ENCODE results near the gene PF4V1.

The PF4V1 gene

GRCh38 chr4:73816814-73817213 lies 36.3 kb upstream of the PF4V1 start:
- H3K4me3 ChIP-seq (ENCODE audit: low read depth in 1 of 2, low read length in 1 of 2) = no peak overlapping the region
- peak overlapping the region; percentile 93 for H3K27ac ChIP-seq
- TF ChIP-seq CTCF (IDR thresholded peaks at IDR 0.05) = no peak
- no peaks in the 10 kb centered on the region for H3K27me3 ChIP-seq
- no peaks in the 10 kb centered on the region for H3K36me3 ChIP-seq
- H3K4me1 ChIP-seq (ENCODE audit: control insufficient read depth in 1 of 2, insufficient read depth in 1 of 2, low read depth in 1 of 2, low read length in 1 of 2) = peaks cover 59 to 60% of the 10 kb centered on the region in 2 experiments
- H3K9me3 ChIP-seq = no peaks in the 10 kb centered on the region

DNA sequence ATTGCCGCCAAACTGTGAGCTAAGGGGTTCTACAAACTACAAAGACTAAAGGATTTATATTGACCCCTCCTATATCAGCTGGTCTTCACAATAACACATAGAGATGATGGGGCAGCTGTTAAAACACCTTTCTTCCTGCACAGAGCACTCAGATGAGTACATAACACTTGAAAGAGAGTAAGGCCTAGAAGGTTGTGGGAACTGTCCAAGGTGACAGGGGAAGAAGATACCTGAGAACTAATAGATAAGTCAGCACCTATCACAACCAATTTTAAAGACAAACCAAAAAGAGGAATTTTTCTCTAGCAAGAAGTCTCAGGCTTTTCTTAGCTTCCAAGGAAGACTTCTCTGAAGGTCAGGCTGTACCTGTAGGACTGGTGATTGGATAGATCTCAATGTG lies 35.8 kb upstream of the PF4V1 start:
- Histone ChIP-seq H3K36me3 (no peaks in the 10 kb centered on the region), H3K27ac (peak overlapping the region; percentile 93), H3K4me3 (ENCODE audit: low read depth in 1 of 2, low read length in 1 of 2) (no peak overlapping the region), H3K4me1 (ENCODE audit: control insufficient read depth in 1 of 2, insufficient read depth in 1 of 2, low read depth in 1 of 2, low read length in 1 of 2) (peaks cover 62 to 64% of the 10 kb centered on the region in 2 experiments), H3K27me3 (no peaks in the 10 kb centered on the region), H3K9me3 (no peaks in the 10 kb centered on the region)
- TF ChIP-seq CTCF (IDR thresholded peaks at IDR 0.05) = no peak

GRCh38 chr4:73821325-73821724 lies 31.8 kb upstream of the PF4V1 start:
- Histone ChIP-seq H3K4me3 (ENCODE audit: low read depth in 1 of 2, low read length in 1 of 2) (no peak overlapping the region), H3K27ac (peak overlapping the region; percentile 82), H3K36me3 (no peaks in the 10 kb centered on the region), H3K4me1 (ENCODE audit: control insufficient read depth in 1 of 2, insufficient read depth in 1 of 2, low read depth in 1 of 2, low read length in 1 of 2) (peaks cover 71 to 76% of the 10 kb centered on the region in 2 experiments), H3K27me3 (no peaks in the 10 kb centered on the region), H3K9me3 (no peaks in the 10 kb centered on the region)
- TF ChIP-seq CTCF (IDR thresholded peaks at IDR 0.05) = no peak

GRCh38 chr4:73822389-73822788 lies 30.7 kb upstream of the PF4V1 start:
- H3K36me3 ChIP-seq = no peaks in the 10 kb centered on the region
- H3K9me3 ChIP-seq = no peaks in the 10 kb centered on the region
- peaks cover 76 to 80% of the 10 kb centered on the region in 2 experiments for H3K4me1 ChIP-seq (ENCODE audit: control insufficient read depth in 1 of 2, insufficient read depth in 1 of 2, low read depth in 1 of 2, low read length in 1 of 2)
- no peak overlapping the region for H3K4me3 ChIP-seq (ENCODE audit: low read depth in 1 of 2, low read length in 1 of 2)
- peak overlapping the region; percentile 82 for H3K27ac ChIP-seq
- no peak for TF ChIP-seq CTCF (IDR thresholded peaks at IDR 0.05)
- H3K27me3 ChIP-seq = no peaks in the 10 kb centered on the region

GRCh38 chr4:73822812-73823504 lies 30.1 kb upstream of the PF4V1 start:
- Histone ChIP-seq H3K4me1 (ENCODE audit: control insufficient read depth in 1 of 2, insufficient read depth in 1 of 2, low read depth in 1 of 2, low read length in 1 of 2) (peaks cover 78 to 86% of the 10 kb centered on the region in 2 experiments), H3K4me3 (ENCODE audit: low read depth in 1 of 2, low read length in 1 of 2) (no peak overlapping the region), H3K27me3 (no peaks in the 10 kb centered on the region), H3K9me3 (no peaks in the 10 kb centered on the region), H3K27ac (peak overlapping the region; percentile 82), H3K36me3 (no peaks in the 10 kb centered on the region)
- no peak for TF ChIP-seq CTCF (IDR thresholded peaks at IDR 0.05)
